Islet precursor cell (in vitro differentiated cells): Measurements from ENCODE around the gene PRM1.
"Not testable (repeated sequence)": the region's sequence is repeated elsewhere in the genome, so short reads cannot be mapped to it uniquely, and the experiment has no call there.

Source experiments
- DNase-seq: peaks from one replicate; pipeline ENCODE4 v3.0.0-alpha.2; 2018

PRM1 gene

DNA sequence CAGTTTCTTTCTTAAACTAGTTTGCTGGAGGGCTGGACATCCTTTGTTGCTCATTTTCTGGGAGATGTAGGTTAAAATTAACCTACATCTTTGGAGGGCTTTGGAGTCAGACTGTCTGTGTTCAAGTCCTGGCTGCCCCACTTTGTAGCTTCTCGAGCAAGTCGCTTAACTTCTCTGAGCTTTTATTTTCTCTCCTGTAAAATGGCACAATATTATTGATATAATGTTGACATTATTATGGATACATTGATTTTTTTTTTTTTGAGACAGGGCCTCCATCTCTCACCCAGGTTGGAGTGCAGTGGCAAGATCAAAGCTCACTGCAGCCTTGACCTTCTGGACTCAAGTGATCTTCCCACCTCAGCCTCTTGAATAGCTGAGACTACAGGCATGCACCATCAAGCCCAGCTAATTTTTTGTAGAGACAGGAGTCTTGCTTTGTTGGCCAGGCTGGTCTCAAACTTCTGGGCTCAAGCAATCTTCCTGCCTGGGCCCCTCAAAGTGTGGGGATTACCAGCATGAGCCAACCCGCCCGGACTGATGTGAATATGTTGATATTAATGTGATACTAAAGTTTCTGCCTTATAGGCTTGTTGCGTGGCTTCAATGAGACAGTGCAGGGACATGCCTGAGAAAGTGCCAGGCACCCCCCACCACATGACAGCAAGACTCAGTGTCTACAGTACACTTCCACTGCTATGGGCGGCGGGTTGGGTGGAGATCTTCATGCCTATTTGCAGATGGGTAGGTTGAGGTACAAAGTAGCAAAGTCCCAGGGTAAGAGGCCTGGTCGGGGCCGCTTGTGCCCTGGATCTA lies 32.6 kb upstream of the PRM1 start:
- no peak for DNase-seq

DNA sequence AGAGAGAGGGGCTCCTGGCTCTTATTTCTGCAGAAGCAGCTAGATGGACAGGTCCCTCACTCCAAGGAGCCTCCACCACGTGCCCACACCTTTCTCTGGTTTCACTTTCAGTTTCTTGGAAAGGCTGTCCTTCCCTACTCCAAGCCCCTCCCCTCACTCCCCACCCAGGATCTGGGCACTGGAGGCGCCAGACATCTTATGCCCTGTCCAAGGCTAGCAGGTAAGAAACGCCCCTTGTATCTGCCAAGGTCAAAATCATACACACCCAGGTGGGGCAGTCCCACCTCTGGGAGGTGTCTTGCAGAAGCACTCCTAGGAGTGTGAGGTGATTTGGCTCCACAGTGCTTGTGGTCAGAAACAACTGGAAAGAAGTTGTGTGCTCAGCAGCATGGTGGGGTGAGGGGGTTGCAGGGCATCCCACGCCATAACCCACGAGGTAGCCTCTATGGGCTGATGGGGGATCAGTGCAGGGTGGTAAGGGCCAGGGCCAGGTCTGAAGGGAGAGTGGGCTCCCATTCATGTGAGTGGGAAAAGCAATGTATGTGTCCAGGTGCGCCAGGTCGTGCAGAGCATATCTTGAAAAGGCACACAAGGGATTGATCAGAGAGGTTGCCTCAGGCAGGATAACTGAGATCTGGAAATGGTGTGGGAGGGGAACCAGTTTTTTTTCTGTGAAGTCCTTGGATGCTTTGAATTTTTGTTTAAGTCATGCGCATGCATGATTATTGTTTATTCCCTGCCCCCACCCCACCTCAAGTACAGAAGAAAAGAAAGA lies 31.8 kb upstream of the PRM1 start:
- DNase-seq, result peak; percentile 86

DNA sequence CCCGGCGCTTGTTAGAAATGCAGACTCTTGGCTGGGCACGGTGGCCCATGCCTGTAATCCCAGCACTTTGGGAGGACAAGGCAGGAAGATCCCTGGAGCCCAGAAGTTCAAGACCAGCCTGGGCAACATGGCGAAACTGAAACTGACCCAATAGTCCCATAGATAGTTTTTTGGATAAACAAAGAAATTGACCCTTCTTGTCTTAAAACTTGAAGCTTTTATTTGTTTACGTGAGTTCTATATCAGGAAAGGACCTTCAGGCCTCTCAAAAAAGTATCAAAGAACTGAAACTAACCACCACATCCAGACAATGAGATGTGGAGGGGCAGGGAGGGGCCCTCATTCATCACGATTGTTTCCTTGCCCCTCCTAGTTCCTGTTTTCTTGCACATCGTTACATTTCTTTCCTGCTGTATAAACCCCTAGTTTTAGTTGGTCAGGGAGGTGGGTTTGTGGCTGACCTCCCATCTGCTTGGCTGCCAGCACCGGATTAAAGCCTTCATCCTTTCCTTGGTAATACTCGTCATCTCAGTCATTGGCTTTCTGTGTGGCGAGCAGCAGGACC lies 29.9 kb upstream of the PRM1 start:
- DNase-seq, result no peak

DNA sequence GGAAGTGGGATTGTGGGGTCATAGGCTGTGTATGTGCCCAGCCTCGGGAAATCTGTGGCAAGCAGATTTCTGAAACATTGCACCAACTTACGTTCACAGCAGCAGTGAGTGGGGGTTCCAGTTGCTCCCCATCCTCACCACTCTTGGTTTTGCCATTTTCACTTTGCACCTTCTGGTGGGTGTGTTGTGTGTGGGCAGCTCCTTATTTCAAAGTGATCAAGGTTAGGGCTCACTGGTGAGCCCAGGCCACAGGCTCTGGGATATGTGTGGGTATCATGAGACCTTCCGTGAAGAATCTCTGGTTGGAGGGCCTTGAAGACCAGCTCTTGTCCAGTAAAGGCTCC lies 29.5 kb upstream of the PRM1 start:
- no peak for DNase-seq

DNA sequence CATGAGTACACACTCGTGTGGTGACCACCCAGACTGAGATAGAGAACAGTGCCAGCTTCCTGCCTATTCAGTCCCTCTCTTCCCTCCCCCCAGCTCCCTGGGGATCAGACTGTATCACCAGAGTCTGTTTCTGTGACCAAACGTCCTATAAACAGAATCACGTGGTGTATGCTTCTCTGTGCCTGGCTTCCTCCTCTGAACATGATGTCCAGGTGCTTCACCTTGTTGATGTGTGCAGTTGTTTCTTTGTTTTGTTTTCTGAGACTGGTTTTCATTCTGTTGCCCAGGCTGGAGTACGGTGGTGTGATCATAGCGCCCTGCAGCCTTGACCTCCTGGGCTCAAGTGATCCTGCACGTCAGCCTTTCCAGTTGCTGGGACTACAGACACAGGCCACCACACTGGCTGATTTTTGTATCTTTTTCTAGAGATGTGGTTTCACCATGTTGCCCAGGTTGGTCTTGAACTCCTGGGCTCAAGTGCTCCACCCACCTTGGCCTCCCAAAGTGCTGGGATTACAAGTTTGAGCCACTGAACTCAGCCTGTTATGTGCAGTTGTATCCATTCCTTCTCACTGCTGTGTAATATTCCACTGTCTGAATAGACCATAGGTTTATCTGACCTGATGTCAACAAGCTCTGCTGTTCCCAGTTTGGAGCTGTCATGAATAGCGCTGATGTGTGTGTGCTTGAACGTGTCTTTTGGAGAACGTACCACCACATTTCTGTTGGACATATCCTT lies 28.9 kb upstream of the PRM1 start:
- no peak for DNase-seq

DNA sequence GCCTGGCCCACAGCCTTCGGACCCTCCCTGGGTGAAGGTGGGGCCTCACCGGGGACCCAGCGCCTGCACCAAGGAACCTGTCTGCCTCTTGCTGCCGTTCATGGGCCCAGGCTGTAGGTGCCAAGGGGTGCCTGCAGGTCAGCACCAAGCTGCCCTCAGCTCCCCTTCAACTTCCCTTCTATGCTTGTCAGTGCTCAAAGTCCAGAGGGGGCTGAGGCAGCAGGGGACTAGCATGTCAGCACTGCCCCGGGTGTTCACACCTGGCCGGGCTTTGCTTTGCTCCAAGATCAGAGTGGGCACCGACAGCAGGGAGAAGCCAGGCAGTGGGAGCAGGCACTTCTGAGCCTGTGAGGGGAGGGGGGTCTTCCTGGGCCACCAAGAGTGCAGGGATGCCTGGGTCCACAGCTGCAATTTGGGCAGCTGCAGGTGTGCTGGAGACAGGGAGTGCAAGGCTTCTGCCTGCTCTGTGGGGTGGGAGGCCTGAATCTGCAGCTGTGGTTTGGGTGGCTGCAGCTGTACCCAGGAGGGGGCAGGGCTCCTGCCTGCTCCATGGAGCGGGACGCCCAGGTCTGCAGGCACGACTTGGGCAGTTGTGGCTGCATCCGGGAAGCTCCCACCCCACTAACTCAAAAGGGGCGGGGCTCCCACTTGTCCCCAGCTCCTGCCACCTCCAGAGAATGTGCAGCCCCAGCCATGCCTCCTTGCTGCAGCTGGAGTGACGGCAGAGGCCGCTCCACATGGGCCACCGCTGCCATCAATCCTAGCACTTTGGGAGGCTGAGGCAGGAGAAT lies 27.6 kb upstream of the PRM1 start:
- DNase-seq, result no peak

DNA sequence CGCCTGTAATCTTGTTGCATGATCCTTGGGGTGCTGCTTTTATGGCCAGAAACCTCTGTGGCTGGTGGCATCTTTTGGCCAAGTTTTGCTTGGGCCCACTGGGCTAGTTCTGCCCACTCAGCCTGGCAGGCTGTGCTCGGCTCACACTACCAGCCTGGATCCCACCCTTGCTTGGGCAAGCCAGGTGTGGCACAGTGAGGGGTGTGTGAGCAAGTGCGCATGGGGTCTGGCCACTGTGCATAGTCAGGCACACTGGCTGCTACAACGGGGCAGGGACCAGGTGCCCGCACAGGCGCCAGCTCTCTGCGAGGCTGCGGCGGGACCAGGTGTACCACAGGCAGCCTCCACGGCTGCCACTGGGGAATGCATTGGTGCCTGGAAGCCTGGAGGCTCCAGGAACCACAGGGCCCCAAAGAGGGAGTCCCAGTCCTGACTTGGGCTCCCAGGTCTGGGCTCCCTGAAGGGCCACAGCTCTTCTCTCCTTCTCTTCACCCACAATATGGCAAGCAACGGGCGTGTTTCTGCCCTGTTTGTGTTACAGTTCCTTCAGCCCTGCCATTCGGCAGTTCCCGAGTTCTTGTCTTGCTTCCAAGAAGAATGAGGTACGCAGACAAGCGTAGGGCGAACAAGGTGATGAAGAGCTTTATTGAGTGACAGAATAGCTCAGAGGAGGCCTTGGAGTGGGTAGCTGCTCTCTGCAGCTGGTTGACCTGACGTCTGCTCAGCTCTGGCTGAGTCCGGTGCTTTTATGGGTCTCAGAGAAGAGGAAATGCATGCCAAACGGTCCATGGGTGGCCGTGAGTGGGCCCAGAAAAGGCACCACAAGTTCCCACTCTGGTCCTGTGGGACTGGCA lies 26.7 kb upstream of the PRM1 start:
- no peak for DNase-seq

DNA sequence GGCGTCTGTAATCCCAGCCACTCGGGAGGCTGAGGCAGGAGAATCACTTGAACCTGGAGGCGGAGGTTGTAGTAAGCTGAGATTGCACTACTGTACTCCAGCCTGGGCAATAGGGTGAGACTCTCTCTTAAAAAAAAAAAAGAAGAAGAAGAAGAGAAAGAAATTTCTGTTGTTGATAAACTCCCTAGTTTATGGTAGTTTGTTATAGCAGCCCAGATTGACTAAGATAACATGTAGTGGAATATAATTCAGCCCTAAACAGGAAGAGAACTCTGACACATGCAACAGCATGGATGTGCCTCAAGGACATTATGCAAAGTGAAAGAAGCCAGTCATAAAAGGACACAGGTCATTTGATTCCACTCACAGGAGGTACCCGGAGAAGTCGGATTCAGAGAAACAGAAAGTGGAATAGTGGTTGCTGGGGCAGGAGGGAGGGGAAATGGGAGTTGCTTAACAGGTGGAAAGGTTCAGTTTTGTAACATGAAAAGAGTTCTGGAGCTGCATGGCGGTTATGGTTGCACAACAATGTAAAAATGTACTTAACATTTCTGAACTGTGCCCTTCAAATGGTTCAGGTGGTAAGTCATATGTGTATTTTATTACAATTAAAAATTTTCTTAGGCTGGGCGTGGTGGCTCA lies 26.0 kb upstream of the PRM1 start:
- DNase-seq, result no peak

DNA sequence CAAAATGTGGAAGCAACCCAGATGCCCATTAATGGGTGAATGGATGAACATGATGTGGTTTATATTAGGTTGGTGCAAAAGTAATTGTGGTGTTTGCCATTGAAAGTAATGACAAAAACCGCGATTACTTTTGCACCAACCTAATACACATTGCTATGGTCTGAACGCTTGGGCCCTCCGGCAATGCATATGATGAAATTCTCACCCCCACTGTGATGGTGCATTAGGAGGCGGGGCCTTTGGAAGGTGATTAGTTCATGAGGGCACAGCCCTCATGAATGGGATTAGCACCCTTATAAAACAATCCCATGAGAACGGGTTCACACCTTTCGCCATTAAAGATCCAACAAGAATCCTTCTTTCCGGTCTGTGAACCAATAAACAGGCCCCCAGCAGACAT lies 25.3 kb upstream of the PRM1 start:
- no peak for DNase-seq

DNA sequence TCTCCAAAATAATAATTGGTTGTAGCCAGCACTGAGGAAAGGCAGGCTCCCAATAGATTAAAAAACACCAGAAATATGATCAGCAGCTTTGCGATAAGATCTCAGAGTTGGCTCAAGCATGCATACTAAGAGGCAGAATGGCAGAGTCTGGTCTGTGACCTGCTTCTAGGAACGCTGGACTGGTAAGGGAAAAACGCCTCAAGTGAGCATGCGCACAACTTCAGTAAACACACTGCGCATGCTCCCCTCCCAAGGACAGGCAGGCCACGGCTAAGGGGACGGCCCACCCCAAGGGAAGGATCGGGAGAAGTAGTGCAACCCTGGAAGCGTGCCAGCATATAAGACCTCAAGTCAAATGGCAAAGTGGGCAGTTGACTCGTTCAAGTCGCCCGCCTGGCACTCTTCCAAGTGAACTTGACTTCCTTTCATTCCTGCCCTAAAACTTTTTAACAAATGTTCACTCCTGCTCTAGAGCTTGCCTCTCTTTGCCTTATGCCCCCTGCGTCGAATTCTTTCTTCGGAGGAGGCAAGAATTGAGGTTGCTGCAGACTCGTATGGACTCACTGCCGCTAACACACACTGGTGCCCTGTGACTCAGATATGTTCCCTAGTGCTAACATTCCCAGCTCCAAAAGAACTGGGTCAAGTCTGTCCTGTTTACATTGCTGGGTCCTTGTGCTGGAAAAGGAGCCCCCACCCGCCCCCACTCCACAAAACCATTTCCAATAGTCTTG lies 22.4 kb upstream of the PRM1 start:
- DNase-seq, result no peak

DNA sequence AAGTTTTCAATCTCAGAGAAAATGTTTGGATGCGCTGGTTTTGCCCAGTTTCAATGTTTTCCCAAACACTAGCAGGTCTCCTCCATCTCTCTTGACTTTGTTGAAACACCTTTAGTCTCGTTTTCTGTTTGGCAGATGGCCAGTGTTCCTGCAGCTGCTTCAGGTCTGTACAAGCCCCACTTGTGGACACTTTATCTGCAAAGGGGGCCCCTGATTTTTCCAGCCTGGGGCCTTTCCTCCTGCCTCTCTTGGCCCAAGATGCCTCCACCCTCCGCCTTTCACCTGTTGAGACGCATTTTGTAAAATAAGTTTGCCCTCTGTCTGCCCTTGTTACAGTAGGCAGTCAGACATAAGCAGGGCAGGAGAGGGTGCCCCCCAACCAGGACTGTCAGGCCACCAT lies 21.8 kb upstream of the PRM1 start:
- no peak for DNase-seq

DNA sequence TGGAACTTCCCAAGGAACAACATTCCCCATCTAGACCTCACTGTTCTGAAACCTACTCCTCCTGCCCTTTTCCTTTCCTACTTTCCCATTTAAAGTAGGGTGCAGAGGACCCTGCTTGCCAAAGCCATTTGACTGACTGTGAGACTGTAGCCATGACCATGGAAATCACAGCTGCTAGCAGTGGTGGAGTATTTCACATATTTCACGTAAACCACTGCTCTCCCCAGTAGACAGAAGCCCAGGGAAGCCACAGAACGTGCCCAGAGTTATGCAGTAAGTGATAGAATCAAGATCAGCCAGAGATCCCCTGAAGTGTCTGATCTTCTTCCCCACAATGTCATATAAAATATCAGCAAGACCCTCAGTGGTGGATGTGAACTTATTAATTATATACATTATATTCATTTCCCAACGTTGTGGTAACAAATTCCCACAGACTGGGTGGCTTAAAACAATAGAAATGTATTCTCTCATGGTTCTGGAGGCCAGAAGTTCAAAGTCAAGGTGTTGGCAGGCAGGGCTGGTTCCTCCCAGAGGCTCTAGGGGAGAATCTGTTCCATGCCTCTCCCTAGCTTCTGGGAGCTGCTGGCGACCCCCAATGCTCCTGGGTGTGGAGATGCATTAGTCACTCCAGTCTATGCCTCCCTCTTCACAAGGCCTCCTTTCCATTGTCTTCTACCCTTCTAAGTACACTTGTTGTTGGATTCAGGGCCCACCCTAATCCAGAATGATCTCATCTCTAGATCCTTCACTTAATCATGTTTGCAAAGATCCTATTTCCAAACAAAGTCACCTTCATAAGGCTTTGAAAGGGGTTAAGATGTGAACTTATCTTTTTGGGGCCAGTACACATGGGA lies 20.7 kb upstream of the PRM1 start:
- DNase-seq, result no peak

DNA sequence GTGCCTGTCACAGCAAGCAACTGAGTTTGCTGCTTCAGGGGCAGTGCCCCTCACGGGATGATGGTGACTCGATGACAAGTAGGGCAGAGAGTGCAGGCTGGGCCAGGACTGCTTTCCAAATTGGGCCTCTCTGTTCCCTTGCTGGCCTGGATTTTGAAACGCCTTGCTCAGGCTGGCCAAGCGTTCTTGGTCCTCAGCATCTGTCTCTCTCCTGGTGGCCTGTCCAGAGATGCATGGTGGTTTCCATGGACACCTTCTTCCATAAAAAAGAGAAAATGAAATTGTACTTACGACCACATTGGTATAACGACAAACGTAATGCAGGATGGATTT lies 19.4 kb upstream of the PRM1 start:
- DNase-seq, result no peak

DNA sequence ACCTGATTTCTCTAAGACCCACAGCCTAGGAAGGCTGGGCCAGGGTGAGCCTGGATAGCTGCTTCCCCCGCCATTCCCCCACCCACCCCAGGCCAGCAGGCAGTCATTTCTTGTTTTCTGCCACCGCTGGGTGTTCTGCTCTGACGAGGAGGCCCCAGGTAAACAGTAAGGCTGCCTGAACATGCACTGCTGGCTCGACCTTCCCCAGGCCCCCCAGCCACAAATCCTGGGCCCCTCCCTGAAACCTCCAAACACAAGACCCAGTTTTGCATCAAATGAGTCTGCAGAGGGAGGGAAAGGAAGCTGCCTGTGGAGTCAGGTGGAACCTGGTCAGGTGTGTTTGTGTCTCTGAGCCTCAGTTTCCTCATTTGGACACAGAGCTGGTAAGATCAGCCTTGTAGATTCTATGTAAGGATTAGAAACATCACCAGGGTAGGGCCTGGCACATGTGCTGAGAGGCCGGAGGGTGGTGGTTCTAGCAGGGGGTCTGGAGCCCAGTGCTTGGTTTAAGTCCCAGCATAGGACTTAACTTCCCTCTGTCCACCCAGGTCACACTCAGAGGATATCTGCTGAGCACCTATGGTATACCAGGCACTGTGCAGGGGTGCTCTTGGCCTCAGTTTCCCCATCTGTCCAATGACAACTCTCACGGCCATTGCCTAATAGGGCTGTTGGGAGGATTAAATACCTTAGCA lies 18.9 kb upstream of the PRM1 start:
- no peak for DNase-seq

DNA sequence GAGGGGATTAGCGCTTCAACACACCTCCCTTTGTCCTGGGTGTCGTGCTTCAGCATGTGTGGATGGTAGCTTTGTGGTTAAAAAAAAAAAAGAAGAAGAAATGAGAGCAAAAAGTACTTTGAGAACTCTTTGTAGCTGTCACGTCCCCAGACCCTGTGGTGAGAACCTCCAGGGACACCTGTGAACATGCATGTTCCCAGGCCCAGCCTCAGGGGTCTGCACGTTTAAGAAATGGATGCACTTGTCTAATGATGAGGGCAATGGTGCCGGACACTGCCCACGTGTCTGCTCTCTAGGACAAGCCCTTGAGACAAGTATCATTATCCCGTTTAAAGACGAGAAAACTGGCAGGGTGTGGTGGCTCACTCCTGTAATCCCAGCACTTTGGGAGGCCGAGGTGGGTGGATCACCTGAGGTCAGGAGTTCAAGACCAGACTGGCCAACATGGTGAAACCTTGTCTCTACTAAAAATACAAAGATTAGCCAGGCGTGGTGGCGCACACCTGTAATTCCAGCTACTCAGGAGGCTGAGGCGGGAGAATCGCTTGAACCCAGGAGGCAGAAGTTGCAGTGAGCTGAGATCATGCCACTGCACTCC lies 17.9 kb upstream of the PRM1 start:
- DNase-seq, result not testable (repeated sequence)

DNA sequence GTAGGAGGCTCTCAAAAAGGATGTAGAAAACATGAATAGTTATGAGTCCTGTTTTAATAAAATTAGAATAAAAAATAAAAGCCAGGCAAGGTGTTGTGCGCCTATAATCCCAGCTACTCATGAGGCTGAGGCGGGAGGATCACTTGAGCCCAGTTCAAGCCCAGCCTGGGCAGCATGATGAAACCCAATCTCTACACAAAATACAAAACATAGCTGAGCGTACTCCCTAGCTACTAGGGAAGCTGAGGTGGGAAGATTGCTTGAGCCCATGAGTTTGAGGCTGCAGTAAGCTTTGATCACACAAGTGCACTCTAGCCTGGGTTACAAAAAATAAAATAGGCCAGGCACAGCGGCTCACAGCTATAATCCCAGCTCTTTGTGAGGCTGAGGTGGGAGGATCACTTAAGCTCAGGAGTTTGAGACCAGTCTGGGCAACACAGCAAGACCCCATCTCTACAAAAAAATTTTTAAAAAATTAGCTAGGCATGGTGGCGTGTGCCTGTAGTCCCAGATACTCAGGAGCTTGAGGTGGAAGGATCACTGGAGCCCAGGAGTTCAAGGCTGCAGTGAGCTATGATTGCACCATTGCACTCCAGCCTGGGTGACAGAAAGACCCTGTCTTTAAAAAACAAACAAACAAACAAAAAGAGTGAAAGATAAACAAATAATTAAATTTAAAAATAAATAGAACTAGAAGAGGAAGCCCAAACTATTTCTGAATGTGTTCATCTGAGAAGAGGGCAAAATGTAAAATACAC lies 17.2 kb upstream of the PRM1 start:
- no peak for DNase-seq

DNA sequence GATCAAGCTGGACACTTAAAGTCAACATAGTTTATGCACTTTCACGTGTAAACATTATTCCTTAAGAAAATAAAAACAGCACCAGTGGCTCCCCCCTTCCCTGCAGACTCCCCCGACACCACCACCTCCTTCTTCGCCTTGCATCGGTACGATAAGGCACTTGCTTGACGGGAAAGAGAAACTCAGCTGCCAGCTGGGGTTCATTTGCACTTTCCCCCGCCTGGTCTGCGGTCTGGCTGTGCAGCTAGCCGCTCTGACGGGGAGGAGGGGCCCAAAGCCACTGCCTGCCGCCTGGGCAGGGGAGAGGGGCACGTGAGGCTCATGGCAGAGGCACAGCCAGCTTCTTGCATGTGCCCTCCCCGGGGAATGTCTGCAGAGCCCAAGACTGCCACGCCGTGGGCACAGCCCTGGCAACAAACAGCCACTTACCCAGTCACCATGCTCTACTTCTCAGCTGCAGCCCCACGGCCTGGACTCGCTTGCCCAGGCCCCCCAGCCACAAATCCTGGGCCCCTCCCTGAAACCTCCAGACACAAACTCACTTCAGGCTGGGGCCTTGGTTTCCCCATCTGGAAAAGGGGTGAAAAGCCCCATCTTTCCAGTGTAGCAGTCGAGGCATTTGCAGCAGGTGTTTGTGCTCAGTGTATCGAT lies 16.5 kb upstream of the PRM1 start:
- DNase-seq, result peak; percentile 82
